ENCODE measurements around the gene GLYATL1. TPM values are rescaled to one million over a fixed set of nuclear protein-coding genes. Genes with fewer than 3 reads are reported as not detected.

GLYATL1 gene
- 2.0 TPM for total RNA-seq (ENCODE audit: unreplicated experiment)
- long read RNA-seq, partial matches to known transcripts: 0 of 2 reads
- long read RNA-seq, other reads (novel, unspliced or antisense): 2 of 2 reads

- peaks cover 1% of the 10 kb centered on the region for H3K27me3 Mint-ChIP-seq (ENCODE audit: unreplicated experiment)
- no peaks in the 10 kb centered on the region for H3K36me3 Mint-ChIP-seq (ENCODE audit: low read depth, unreplicated experiment)
- H3K4me1 Mint-ChIP-seq (ENCODE audit: unreplicated experiment): no peaks in the 10 kb centered on the region
- DNase-seq (ENCODE audit: low spot score): no peak
- no peaks in the 10 kb centered on the region for H3K9me3 Mint-ChIP-seq (ENCODE audit: unreplicated experiment)
- no peak within 1 kb of the TSS for H3K4me3 Mint-ChIP-seq (ENCODE audit: unreplicated experiment)
- TF ChIP-seq, protein P1, sequence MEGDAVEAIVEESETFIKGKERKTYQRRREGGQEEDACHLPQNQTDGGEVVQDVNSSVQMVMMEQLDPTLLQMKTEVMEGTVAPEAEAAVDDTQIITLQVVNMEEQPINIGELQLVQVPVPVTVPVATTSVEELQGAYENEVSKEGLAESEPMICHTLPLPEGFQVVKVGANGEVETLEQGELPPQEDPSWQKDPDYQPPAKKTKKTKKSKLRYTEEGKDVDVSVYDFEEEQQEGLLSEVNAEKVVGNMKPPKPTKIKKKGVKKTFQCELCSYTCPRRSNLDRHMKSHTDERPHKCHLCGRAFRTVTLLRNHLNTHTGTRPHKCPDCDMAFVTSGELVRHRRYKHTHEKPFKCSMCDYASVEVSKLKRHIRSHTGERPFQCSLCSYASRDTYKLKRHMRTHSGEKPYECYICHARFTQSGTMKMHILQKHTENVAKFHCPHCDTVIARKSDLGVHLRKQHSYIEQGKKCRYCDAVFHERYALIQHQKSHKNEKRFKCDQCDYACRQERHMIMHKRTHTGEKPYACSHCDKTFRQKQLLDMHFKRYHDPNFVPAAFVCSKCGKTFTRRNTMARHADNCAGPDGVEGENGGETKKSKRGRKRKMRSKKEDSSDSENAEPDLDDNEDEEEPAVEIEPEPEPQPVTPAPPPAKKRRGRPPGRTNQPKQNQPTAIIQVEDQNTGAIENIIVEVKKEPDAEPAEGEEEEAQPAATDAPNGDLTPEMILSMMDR (IDR thresholded peaks at IDR 0.05; ENCODE audit: unreplicated experiment): no peak
- H3K27ac Mint-ChIP-seq (ENCODE audit: unreplicated experiment): no peak within 1 kb of the TSS
These were observed at the start of gene GLYATL1 for GRCh38 chr11:58939277-58939676. Gene GLYATL1, plus strand, starts transcription at chr11:58939488. Its CDS starts 7,600 bp downstream, at chr11:58947088.

- no peak for DNase-seq (ENCODE audit: low spot score)
- TF ChIP-seq, protein P1 (IDR thresholded peaks at IDR 0.05; ENCODE audit: unreplicated experiment): no peak
- Mint-ChIP-seq H3K9me3 (ENCODE audit: unreplicated experiment) (no peaks in the 10 kb centered on the region), H3K36me3 (ENCODE audit: low read depth, unreplicated experiment) (no peaks in the 10 kb centered on the region), H3K27ac (ENCODE audit: unreplicated experiment) (no peak overlapping the region), H3K4me3 (ENCODE audit: unreplicated experiment) (no peak overlapping the region), H3K27me3 (ENCODE audit: unreplicated experiment) (peaks cover 2% of the 10 kb centered on the region), H3K4me1 (ENCODE audit: unreplicated experiment) (peaks cover 8% of the 10 kb centered on the region)
These were observed 45.4 kb upstream of the GLYATL1 start for GRCh38 chr11:58893899-58894298.

GRCh38 chr11:58898106-58898505 is 41.2 kb upstream of the GLYATL1 start:
- DNase-seq (ENCODE audit: low spot score): no peak
- Mint-ChIP-seq H3K4me1 (ENCODE audit: unreplicated experiment) (peaks cover 16% of the 10 kb centered on the region), H3K9me3 (ENCODE audit: unreplicated experiment) (no peaks in the 10 kb centered on the region), H3K36me3 (ENCODE audit: low read depth, unreplicated experiment) (no peaks in the 10 kb centered on the region), H3K4me3 (ENCODE audit: unreplicated experiment) (no peak overlapping the region), H3K27me3 (ENCODE audit: unreplicated experiment) (peaks cover 1% of the 10 kb centered on the region), H3K27ac (ENCODE audit: unreplicated experiment) (no peak overlapping the region)
- TF ChIP-seq, protein P1 (IDR thresholded peaks at IDR 0.05; ENCODE audit: unreplicated experiment): no peak

DNA sequence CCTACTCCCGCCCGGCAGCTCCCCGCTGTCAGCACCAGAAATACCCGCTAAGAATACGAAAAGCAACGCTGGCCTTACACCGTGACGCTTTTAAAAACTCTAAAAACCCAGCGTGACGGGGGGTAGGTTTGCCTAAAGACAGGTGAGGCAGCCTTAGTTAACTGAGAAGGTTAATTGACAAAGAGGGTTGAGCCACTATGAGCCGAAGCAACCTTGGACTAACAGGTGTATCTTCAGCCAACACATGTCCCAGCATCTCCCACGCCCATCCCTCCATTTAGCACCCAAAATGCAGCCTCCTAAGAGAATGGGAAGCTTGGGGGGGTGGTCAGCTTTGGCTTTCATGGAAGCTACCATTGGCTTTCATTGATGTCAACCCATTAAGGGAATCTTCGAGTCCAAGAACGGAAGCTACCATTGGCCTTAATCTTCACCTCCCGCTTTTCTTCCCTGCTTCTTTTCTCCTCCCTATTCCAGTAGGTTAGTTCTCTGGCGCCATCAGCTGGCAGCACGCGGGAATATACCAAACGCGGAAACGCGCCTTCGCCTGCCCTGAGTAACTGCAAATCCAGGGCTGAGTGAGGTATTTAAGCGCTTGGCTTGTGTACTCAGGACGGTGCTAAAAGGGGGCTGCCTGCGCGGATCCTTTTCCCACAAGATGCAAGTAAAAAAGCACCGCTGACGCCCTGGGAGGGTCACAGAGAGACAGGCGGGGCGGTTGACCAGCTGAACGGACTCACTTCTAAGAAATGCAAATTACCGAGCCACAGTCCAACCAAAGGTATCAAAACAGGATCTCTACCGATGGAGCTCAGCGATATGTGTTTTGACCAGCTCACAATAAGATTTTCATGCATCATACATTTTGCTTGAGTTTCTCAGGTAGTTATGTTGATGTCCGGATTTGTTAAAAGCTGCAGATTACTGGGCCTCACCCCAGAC is 38.5 kb upstream of the GLYATL1 start:
- H3K4me1 Mint-ChIP-seq (ENCODE audit: unreplicated experiment): peaks cover 21% of the 10 kb centered on the region
- DNase-seq (ENCODE audit: low spot score): peak; percentile 90
- no peak overlapping the region for H3K27ac Mint-ChIP-seq (ENCODE audit: unreplicated experiment)
- H3K36me3 Mint-ChIP-seq (ENCODE audit: low read depth, unreplicated experiment): no peaks in the 10 kb centered on the region
- H3K27me3 Mint-ChIP-seq (ENCODE audit: unreplicated experiment): peaks cover 1% of the 10 kb centered on the region
- TF ChIP-seq, protein P1 (IDR thresholded peaks at IDR 0.05; ENCODE audit: unreplicated experiment): peak; percentile 38
- no peaks in the 10 kb centered on the region for H3K9me3 Mint-ChIP-seq (ENCODE audit: unreplicated experiment)
- no peak overlapping the region for H3K4me3 Mint-ChIP-seq (ENCODE audit: unreplicated experiment)

DNA sequence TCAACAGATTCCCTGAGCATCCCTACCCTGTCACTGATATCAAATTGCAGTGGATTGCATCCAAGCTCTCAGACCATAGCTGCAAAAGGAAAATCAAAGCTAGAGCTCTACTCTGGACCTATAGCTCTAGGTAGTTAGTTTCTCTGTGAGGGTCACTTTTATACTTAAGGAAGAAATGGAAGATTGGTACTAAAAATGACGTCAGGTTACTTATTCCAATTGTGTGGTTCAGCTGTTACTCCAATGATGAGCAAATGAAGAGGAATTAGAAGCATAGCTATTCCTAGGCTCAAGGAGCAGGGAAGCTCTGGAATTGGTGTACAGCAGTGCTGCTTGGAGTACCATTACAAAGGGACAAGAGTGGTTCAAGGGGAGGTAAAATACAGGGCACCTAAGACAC is 36.4 kb upstream of the GLYATL1 start:
- no peaks in the 10 kb centered on the region for H3K36me3 Mint-ChIP-seq (ENCODE audit: low read depth, unreplicated experiment)
- no peak overlapping the region for H3K27ac Mint-ChIP-seq (ENCODE audit: unreplicated experiment)
- H3K4me3 Mint-ChIP-seq (ENCODE audit: unreplicated experiment): peak overlapping the region; percentile 13
- no peaks in the 10 kb centered on the region for H3K27me3 Mint-ChIP-seq (ENCODE audit: unreplicated experiment)
- DNase-seq (ENCODE audit: low spot score): no peak
- H3K4me1 Mint-ChIP-seq (ENCODE audit: unreplicated experiment): peaks cover 18% of the 10 kb centered on the region
- no peaks in the 10 kb centered on the region for H3K9me3 Mint-ChIP-seq (ENCODE audit: unreplicated experiment)
- TF ChIP-seq, protein P1 (IDR thresholded peaks at IDR 0.05; ENCODE audit: unreplicated experiment): no peak

Data from endothelial cell (in vitro differentiated cells).